HEK293 (cell line): ENCODE measurements around the gene CNPY1.

Source experiments
- YY1 ChIP-seq: fragments of 450-650 bp; formaldehyde crosslinking; IDR thresholded peaks from 2 replicates; pipeline ENCODE4 v1.5.1; 2018; ENCODE audit warnings: missing biosample characterization, missing genetic modification characterization
- ZNF391 ChIP-seq: fragments of 450-650 bp; formaldehyde crosslinking; IDR thresholded peaks from 2 replicates; pipeline ENCODE4 v1.5.1; 2016; ENCODE audit warnings: low read depth, missing biosample characterization, missing genetic modification characterization, borderline replicate concordance
- TF ChIP-seq, protein P1 (sequence below): fragments of 450-650 bp; formaldehyde crosslinking; IDR thresholded peaks from 2 replicates; pipeline ENCODE4 v1.5.1; 2016; ENCODE audit warnings: missing biosample characterization, missing genetic modification characterization
- TF ChIP-seq, protein P2 (sequence below): fragments of 450-650 bp; formaldehyde crosslinking; IDR thresholded peaks from 2 replicates; pipeline ENCODE4 v1.5.1; 2016; ENCODE audit warnings: missing biosample characterization, missing genetic modification characterization

DNA sequence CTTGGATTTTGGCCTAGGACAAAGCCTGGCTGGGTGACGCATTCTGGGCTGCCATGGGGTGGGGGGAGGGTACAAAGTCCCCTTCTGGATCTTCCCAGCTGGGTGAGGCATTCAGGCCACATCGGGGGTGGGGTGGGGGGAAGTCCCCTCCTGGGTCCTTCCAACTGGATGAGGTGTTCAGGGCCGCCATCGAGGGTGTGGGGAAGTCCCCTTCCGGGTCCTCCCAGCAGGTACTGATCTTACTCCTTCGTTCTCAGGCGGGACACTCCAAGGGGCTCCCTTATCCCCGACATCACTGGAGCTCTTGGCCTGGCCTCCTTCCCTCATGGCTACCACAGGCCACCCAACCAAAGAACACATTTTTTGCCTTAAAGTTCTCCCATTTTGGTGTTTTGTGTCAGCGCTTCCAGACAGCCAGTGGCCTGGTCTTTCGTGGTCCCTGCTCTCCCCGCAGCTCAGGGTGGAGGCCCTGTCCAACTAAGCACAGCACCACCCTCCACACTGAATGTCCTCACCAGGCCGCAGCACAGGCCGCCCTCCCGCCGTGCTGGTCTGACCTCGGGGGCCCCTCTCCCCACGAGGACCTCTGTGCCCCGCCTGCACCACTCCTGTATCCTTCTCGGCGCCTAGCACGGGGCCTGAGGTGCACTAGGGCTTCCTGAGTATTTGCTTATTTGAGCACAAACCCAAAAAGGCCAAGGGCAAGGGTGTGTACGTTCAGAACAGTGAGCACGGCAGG, 49.9 kb downstream of the CNPY1 start:
- TF ChIP-seq ZNF391: no peak
- TF ChIP-seq, protein P1, sequence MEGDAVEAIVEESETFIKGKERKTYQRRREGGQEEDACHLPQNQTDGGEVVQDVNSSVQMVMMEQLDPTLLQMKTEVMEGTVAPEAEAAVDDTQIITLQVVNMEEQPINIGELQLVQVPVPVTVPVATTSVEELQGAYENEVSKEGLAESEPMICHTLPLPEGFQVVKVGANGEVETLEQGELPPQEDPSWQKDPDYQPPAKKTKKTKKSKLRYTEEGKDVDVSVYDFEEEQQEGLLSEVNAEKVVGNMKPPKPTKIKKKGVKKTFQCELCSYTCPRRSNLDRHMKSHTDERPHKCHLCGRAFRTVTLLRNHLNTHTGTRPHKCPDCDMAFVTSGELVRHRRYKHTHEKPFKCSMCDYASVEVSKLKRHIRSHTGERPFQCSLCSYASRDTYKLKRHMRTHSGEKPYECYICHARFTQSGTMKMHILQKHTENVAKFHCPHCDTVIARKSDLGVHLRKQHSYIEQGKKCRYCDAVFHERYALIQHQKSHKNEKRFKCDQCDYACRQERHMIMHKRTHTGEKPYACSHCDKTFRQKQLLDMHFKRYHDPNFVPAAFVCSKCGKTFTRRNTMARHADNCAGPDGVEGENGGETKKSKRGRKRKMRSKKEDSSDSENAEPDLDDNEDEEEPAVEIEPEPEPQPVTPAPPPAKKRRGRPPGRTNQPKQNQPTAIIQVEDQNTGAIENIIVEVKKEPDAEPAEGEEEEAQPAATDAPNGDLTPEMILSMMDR: no peak
- no peak for TF ChIP-seq YY1
- TF ChIP-seq, protein P2, sequence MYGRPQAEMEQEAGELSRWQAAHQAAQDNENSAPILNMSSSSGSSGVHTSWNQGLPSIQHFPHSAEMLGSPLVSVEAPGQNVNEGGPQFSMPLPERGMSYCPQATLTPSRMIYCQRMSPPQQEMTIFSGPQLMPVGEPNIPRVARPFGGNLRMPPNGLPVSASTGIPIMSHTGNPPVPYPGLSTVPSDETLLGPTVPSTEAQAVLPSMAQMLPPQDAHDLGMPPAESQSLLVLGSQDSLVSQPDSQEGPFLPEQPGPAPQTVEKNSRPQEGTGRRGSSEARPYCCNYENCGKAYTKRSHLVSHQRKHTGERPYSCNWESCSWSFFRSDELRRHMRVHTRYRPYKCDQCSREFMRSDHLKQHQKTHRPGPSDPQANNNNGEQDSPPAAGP (tag by site-specific recombination): no peak
